ENCODE data around the gene STAM.
A peak's percentile ranks its signal among the peaks of the same experiment; 100 is the strongest.

STAM gene

DNA sequence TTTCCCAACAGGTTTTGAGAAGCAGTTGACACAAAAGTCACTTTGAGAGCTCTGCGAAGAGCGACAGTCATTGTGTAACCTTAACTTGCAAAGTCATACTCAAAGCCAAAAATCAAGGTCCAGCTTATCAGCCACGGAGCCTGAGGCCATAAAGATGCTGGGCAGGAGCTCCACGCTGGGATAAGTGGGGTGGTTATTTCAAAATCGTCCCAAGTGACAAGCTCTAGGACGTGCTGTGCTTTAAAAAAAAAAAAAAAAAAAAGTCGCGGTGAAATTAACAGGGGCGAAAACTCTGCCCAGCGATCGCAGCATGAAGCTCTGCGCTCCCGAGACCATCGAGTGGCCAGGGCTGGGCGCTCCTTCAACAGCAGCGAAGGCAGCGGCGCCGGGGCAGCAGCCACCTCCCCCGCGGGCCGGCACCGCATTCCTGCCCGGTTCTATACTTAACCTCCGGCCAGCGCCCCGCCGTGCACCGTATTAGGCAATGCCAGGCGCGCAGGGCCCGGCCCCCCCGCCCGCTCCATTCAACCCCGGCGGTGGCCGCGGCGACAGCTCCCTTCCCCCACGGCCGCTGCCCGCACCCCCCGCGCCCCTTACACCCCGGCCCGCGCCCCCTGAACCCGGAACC lies 27.4 kb upstream of the STAM start:
- peak overlapping the region; percentile 45 for H3K18ac ChIP-seq (ENCODE audit: low read length)
- H4K91ac ChIP-seq (ENCODE audit: low read depth, low read length) = peak overlapping the region; percentile 70
- peak overlapping the region; percentile 74 for H4K8ac ChIP-seq (ENCODE audit: low read depth, low read length)
- H3K36me3 ChIP-seq (ENCODE audit: control insufficient read depth in 1 of 2, insufficient read depth in 2 of 2, low read length in 2 of 2) = peaks cover 0 to 1% of the 10 kb centered on the region in 2 experiments
- H3K9ac ChIP-seq (ENCODE audit: low read length) = peak overlapping the region; percentile 85
- H2AFZ ChIP-seq (ENCODE audit: insufficient read depth, low read length, poor library complexity) = peak overlapping the region; percentile 92
- peak overlapping the region; percentile 69 for H3K14ac ChIP-seq (ENCODE audit: low read length)
- H3K27ac ChIP-seq (ENCODE audit: low read depth, low read length) = peak overlapping the region; percentile 59
- no peak overlapping the region for H2AK5ac ChIP-seq (ENCODE audit: low read length)
- peaks cover 0 to 6% of the 10 kb centered on the region in 2 experiments for H3K4me1 ChIP-seq (ENCODE audit: control insufficient read depth in 1 of 2, insufficient read depth in 2 of 2, low read length in 2 of 2)
- peak overlapping the region; percentile 95 for H2BK120ac ChIP-seq (ENCODE audit: insufficient read depth, low read length, poor library complexity)
- DNase-seq = peak; percentile 71 to 77
- H3K9me3 ChIP-seq (ENCODE audit: insufficient read depth, low read depth, low read length) = no peaks in the 10 kb centered on the region
- peaks cover 4% of the 10 kb centered on the region for H3K79me2 ChIP-seq (ENCODE audit: control insufficient read depth, insufficient read depth, low read length, poor library complexity)
- H3K23ac ChIP-seq (ENCODE audit: low read length) = no peak overlapping the region
- H3K79me1 ChIP-seq (ENCODE audit: low read length) = peaks cover 11% of the 10 kb centered on the region
- peak overlapping the region; percentile 64 for H2BK5ac ChIP-seq (ENCODE audit: low read depth, low read length, poor library complexity)
- peak overlapping the region; percentile 40 for H3K4ac ChIP-seq (ENCODE audit: low read depth, low read length)
- H3K4me3 ChIP-seq (ENCODE audit: low read depth, low read length) = peak overlapping the region; percentile 94
- H4K12ac ChIP-seq (ENCODE audit: low read depth, low read length) = peak overlapping the region; percentile 80
- no CpG with 5 or more reads among the region's 48 CpGs for WGBS (ENCODE audit: extremely low coverage, insufficient coverage, insufficient read length)
- no peaks in the 10 kb centered on the region for H3K27me3 ChIP-seq (ENCODE audit: insufficient read depth, low read length)
- H3K4me2 ChIP-seq (ENCODE audit: low read length) = peak overlapping the region; percentile 65
- H2BK12ac ChIP-seq (ENCODE audit: low read length) = no peak overlapping the region

DNA sequence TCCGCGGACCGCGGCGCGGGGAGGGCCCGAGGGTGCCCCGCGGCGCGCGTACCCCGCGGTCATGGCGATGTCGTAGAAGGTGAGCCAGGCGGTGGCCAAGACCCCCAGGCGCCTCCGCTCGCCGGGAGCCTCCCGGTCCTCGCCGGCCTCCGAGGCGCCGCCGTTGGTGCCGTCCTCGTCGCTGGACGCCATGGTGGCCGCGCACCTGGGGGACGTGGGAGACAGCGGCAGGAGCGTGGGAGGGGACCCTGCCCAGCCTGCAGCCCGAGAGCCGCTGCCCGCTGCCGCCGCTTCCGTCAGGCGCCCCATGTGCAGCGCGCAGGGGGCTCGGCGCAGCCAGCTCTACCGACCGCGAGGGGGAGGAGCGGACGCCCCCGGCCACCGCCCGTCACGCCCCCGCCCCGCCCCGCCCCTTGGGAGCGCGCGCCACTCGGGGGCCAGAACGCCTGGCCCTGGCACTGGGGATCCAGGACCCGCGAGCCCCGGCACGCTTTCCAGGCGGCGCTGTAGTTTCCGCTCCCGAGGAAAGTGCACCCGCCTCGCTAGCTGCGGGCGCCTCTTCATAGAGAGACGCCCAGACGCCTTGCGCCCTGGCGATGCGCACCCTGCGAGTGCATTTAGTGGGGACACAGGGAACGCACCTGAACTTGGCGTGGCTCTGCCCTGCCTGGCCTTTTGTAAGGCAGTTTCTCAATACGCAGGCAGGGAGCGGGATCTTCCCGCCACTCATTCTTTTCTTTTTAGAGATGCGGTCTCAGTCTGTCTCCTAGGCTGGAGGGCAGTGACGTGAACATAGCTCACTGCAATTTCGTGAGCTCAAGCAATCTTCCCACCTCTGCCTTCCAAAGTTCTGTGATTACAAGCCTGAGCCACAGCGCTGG lies 26.7 kb upstream of the STAM start, which contains the start of gene HACD1:
Gene HACD1, minus strand, starts transcription at position 344 of the 881 bp plus-strand sequence. Its CDS starts 35 bp downstream, at position 309.
- no peak within 1 kb of the TSS for H3K23ac ChIP-seq (ENCODE audit: low read length)
- H2BK12ac ChIP-seq (ENCODE audit: low read length) = peak within 1 kb of the TSS; percentile 59
- DNase-seq = peak; percentile 83 to 88
- H3K9ac ChIP-seq (ENCODE audit: low read length) = peak within 1 kb of the TSS; percentile 85
- H3K27ac ChIP-seq (ENCODE audit: low read depth, low read length) = peak within 1 kb of the TSS; percentile 59
- peak within 1 kb of the TSS; percentile 92 for H2AFZ ChIP-seq (ENCODE audit: insufficient read depth, low read length, poor library complexity)
- H2BK120ac ChIP-seq (ENCODE audit: insufficient read depth, low read length, poor library complexity) = peak within 1 kb of the TSS; percentile 95
- peaks cover 4% of the 10 kb centered on the region for H3K79me2 ChIP-seq (ENCODE audit: control insufficient read depth, insufficient read depth, low read length, poor library complexity)
- H3K4me2 ChIP-seq (ENCODE audit: low read length) = peak within 1 kb of the TSS; percentile 65
- H4K8ac ChIP-seq (ENCODE audit: low read depth, low read length) = peak within 1 kb of the TSS; percentile 77
- peaks cover 0 to 6% of the 10 kb centered on the region in 2 experiments for H3K4me1 ChIP-seq (ENCODE audit: control insufficient read depth in 1 of 2, insufficient read depth in 2 of 2, low read length in 2 of 2)
- H3K4me3 ChIP-seq (ENCODE audit: low read depth, low read length) = peak within 1 kb of the TSS; percentile 94
- no peak within 1 kb of the TSS for H2AK5ac ChIP-seq (ENCODE audit: low read length)
- peaks cover 11% of the 10 kb centered on the region for H3K79me1 ChIP-seq (ENCODE audit: low read length)
- H3K9me3 ChIP-seq (ENCODE audit: insufficient read depth, low read depth, low read length) = no peaks in the 10 kb centered on the region
- peak within 1 kb of the TSS; percentile 70 for H4K91ac ChIP-seq (ENCODE audit: low read depth, low read length)
- H3K14ac ChIP-seq (ENCODE audit: low read length) = peak within 1 kb of the TSS; percentile 69
- H4K12ac ChIP-seq (ENCODE audit: low read depth, low read length) = peak within 1 kb of the TSS; percentile 80
- peaks cover 0 to 1% of the 10 kb centered on the region in 2 experiments for H3K36me3 ChIP-seq (ENCODE audit: control insufficient read depth in 1 of 2, insufficient read depth in 2 of 2, low read length in 2 of 2)
- H2BK5ac ChIP-seq (ENCODE audit: low read depth, low read length, poor library complexity) = peak within 1 kb of the TSS; percentile 64
- peak within 1 kb of the TSS; percentile 40 for H3K4ac ChIP-seq (ENCODE audit: low read depth, low read length)
- H3K18ac ChIP-seq (ENCODE audit: low read length) = peak within 1 kb of the TSS; percentile 45
- no CpG with 5 or more reads among the region's 92 CpGs for WGBS (ENCODE audit: extremely low coverage, insufficient coverage, insufficient read length)
- H3K27me3 ChIP-seq (ENCODE audit: insufficient read depth, low read length) = no peaks in the 10 kb centered on the region

DNA sequence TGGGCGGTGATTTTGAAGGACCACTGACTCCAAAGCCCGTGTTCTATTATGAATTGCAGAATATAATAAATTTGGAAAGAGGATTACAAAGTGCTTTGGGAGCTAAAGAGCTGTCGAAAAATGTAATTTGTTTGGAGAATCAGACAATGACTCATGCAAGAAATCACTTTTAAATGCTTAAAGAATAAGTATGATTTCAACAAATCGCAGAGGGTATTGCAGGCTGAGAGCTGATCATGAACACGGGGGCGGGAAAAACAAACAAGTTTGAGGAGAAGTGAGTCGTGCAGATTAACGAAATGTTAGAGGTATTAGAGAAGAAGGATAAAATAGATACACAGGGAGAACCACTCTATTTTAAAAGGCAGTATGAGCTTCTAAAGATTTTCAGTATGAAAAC lies 21.9 kb upstream of the STAM start:
- 100% methylated on average over 3 of the region's 8 CpGs for WGBS (ENCODE audit: extremely low coverage, insufficient coverage, insufficient read length)
- Histone ChIP-seq H3K4ac (ENCODE audit: low read depth, low read length) (no peak overlapping the region), H3K9me3 (ENCODE audit: insufficient read depth, low read depth, low read length) (no peaks in the 10 kb centered on the region), H4K8ac (ENCODE audit: low read depth, low read length) (no peak overlapping the region), H2BK120ac (ENCODE audit: insufficient read depth, low read length, poor library complexity) (no peak overlapping the region), H3K4me1 (ENCODE audit: control insufficient read depth in 1 of 2, insufficient read depth in 2 of 2, low read length in 2 of 2) (peaks cover 0 to 3% of the 10 kb centered on the region in 2 experiments), H3K4me3 (ENCODE audit: low read depth, low read length) (no peak overlapping the region), H3K9ac (ENCODE audit: low read length) (no peak overlapping the region), H4K91ac (ENCODE audit: low read depth, low read length) (no peak overlapping the region), H3K14ac (ENCODE audit: low read length) (no peak overlapping the region), H2BK12ac (ENCODE audit: low read length) (no peak overlapping the region), H3K36me3 (ENCODE audit: control insufficient read depth in 1 of 2, insufficient read depth in 2 of 2, low read length in 2 of 2) (no peaks in the 10 kb centered on the region), H3K18ac (ENCODE audit: low read length) (no peak overlapping the region), H2AFZ (ENCODE audit: insufficient read depth, low read length, poor library complexity) (no peak overlapping the region), H2AK5ac (ENCODE audit: low read length) (no peak overlapping the region), H3K79me2 (ENCODE audit: control insufficient read depth, insufficient read depth, low read length, poor library complexity) (peaks cover under 1% of the 10 kb centered on the region), H4K12ac (ENCODE audit: low read depth, low read length) (no peak overlapping the region), H2BK5ac (ENCODE audit: low read depth, low read length, poor library complexity) (no peak overlapping the region), H3K4me2 (ENCODE audit: low read length) (no peak overlapping the region), H3K79me1 (ENCODE audit: low read length) (peaks cover 5% of the 10 kb centered on the region), H3K23ac (ENCODE audit: low read length) (no peak overlapping the region), H3K27ac (ENCODE audit: low read depth, low read length) (no peak overlapping the region), H3K27me3 (ENCODE audit: insufficient read depth, low read length) (no peaks in the 10 kb centered on the region)
- DNase-seq = no peak

DNA sequence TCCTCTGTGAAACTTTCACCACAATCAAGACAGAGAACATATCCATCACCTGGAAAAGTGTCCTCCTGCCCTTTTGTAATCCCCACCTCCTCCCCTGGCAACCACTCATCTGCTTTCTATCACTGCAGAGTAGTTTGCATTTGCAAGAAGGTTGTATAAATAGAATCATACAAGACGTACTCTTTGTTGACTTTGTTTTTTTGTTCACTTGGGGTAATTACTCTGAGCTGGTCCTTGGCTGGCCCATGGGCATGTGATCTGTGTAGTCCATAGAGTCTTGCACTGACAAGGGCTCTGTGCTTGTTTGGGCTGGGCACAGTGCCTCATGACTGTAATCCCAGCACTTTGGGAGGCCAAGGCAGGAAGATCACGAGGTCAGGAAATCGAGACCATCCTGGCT lies 19.0 kb upstream of the STAM start:
- H3K23ac ChIP-seq (ENCODE audit: low read length) = no peak overlapping the region
- H3K14ac ChIP-seq (ENCODE audit: low read length) = no peak overlapping the region
- no peak for DNase-seq
- H2BK5ac ChIP-seq (ENCODE audit: low read depth, low read length, poor library complexity) = no peak overlapping the region
- no peak overlapping the region for H3K27ac ChIP-seq (ENCODE audit: low read depth, low read length)
- H3K27me3 ChIP-seq (ENCODE audit: insufficient read depth, low read length) = no peaks in the 10 kb centered on the region
- no peak overlapping the region for H2BK12ac ChIP-seq (ENCODE audit: low read length)
- no peak overlapping the region for H4K12ac ChIP-seq (ENCODE audit: low read depth, low read length)
- no peak overlapping the region for H4K8ac ChIP-seq (ENCODE audit: low read depth, low read length)
- no peak overlapping the region for H4K91ac ChIP-seq (ENCODE audit: low read depth, low read length)
- H3K79me2 ChIP-seq (ENCODE audit: control insufficient read depth, insufficient read depth, low read length, poor library complexity) = no peaks in the 10 kb centered on the region
- WGBS (ENCODE audit: extremely low coverage, insufficient coverage, insufficient read length) = no CpG with 5 or more reads among the region's 3 CpGs
- no peaks in the 10 kb centered on the region for H3K36me3 ChIP-seq (ENCODE audit: control insufficient read depth in 1 of 2, insufficient read depth in 2 of 2, low read length in 2 of 2)
- H3K79me1 ChIP-seq (ENCODE audit: low read length) = no peaks in the 10 kb centered on the region
- no peak overlapping the region for H2BK120ac ChIP-seq (ENCODE audit: insufficient read depth, low read length, poor library complexity)
- no peaks in the 10 kb centered on the region for H3K9me3 ChIP-seq (ENCODE audit: insufficient read depth, low read depth, low read length)
- no peaks in the 10 kb centered on the region for H3K4me1 ChIP-seq (ENCODE audit: control insufficient read depth in 1 of 2, insufficient read depth in 2 of 2, low read length in 2 of 2)
- H3K4ac ChIP-seq (ENCODE audit: low read depth, low read length) = no peak overlapping the region
- H2AFZ ChIP-seq (ENCODE audit: insufficient read depth, low read length, poor library complexity) = no peak overlapping the region
- H3K9ac ChIP-seq (ENCODE audit: low read length) = no peak overlapping the region
- H3K18ac ChIP-seq (ENCODE audit: low read length) = no peak overlapping the region
- H2AK5ac ChIP-seq (ENCODE audit: low read length) = no peak overlapping the region
- H3K4me3 ChIP-seq (ENCODE audit: low read depth, low read length) = no peak overlapping the region
- no peak overlapping the region for H3K4me2 ChIP-seq (ENCODE audit: low read length)

All from trophoblast cell (in vitro differentiated cells and primary cell).